GM10248 (cell line): ENCODE results near the gene DPM1.
A peak's percentile ranks its signal among the peaks of the same experiment; 100 is the strongest.
"Not testable (repeated sequence)": the region's sequence is repeated elsewhere in the genome, so short reads cannot be mapped to it uniquely, and the experiment has no call there.

Experiments used
- CTCF ChIA-PET: fragments of 300-600 bp; sonication (Branson Sonifier 250); formaldehyde crosslinking; extraction: SDS; loops from one replicate; lab custom pipeline; 2021; ENCODE audit warnings: antibody characterized with exemption; lab: Yijun Ruan, JAX
- POLR2A ChIA-PET: fragments of 350-650 bp; sonication (Branson Sonifier 250); formaldehyde crosslinking; extraction: SDS; loops from one replicate; lab custom pipeline; 2020; ENCODE audit warnings: antibody characterized with exemption; lab: Yijun Ruan, JAX
- DNase-seq: peaks from one replicate; pipeline ENCODE4 v3.0.0; 2012; ENCODE audit errors: extremely low spot score
- CTCF ChIP-seq: IDR thresholded peaks from 2 replicates; pipeline ENCODE4 v1.5.1; 2012; ENCODE audit warnings: mild to moderate bottlenecking, low read depth; ENCODE audit errors: extremely low read depth, missing control alignments, control extremely low read depth

DPM1 gene

GRCh38 chr20:50980851-50981713, 22.8 kb upstream of the DPM1 start:
- peak; percentile 75 for DNase-seq
- TF ChIP-seq CTCF = peak; percentile 74
- CTCF ChIA-PET = interaction anchor here (0.7 to 5.3 kb wide), 27 partner anchors 10 to 644 kb away, joined by 3 to 55 read pairs (median 4); partner anchors contain the start of genes ADNP, BCAS4, DPM1 and MOCS3
- POLR2A ChIA-PET = interaction anchor here (0.8 kb wide), 1 partner anchor 23 kb away, joined by 3 read pairs; the partner anchor contains the start of genes DPM1 and MOCS3

GRCh38 chr20:50980071-50980681, 21.8 kb upstream of the DPM1 start:
- TF ChIP-seq CTCF = no peak
- no peak for DNase-seq
- CTCF ChIA-PET = interaction anchor here (0.8 to 5.3 kb wide), 9 partner anchors 10 to 327 kb away, joined by 3 to 55 read pairs (median 20); partner anchors contain the start of genes BCAS4, DPM1 and MOCS3
- POLR2A ChIA-PET = no interaction called here

GRCh38 chr20:50978533-50978932, 20.2 kb upstream of the DPM1 start:
- DNase-seq, POLR2A ChIA-PET: not testable (repeated sequence)
- CTCF ChIA-PET = interaction anchor here (1.7 to 2.0 kb wide), 3 partner anchors 9 to 347 kb away, joined by 6 to 12 read pairs (median 6); no protein-coding TSS in a partner anchor

- CTCF ChIA-PET = interaction anchor here (1.7 to 6.1 kb wide), 4 partner anchors 10 to 348 kb away, joined by 6 to 43 read pairs (median 9); no protein-coding TSS in a partner anchor
- no peak for DNase-seq
- no peak for TF ChIP-seq CTCF
- POLR2A ChIA-PET = no interaction called here
Measured at GRCh38 chr20:50977066-50978021, 19.0 kb upstream of the DPM1 start.

- ChIA-PET POLR2A (no interaction called here), CTCF (interaction anchor here (6.1 kb wide), 1 partner anchor 12 kb away, joined by 43 read pairs; no protein-coding TSS in a partner anchor)
- TF ChIP-seq CTCF = no peak
Measured at GRCh38 chr20:50975701-50976330, 17.5 kb upstream of the DPM1 start.

GRCh38 chr20:50969912-50970311, 11.6 kb upstream of the DPM1 start:
- no peak for DNase-seq
- CTCF ChIA-PET = interaction anchor here (0.9 to 7.1 kb wide), 2 partner anchors 13 to 17 kb away, joined by 3 to 55 read pairs; no protein-coding TSS in a partner anchor
- POLR2A ChIA-PET = no interaction called here
- no peak for TF ChIP-seq CTCF

More at GRCh38 chr20:50975701-50976330, 17.5 kb upstream of the DPM1 start:
- no peak for DNase-seq
